ENCODE measurements around the gene PTH1R. TPM values are rescaled to one million over a fixed set of nuclear protein-coding genes. Genes with fewer than 3 reads are reported as not detected.

Gene PTH1R
- total RNA-seq, 2 donors from 2014 or later = 0.69 to 4.8 TPM

- no peak overlapping the region for H3K4me3 Mint-ChIP-seq
- peaks cover 65% of the 10 kb centered on the region for H3K4me1 Mint-ChIP-seq
- no peak overlapping the region for H3K27ac Mint-ChIP-seq
- no peak for DNase-seq
- no peaks in the 10 kb centered on the region for H3K9me3 ChIP-seq (ENCODE audit: control insufficient read depth, low read length)
- H3K4me3 ChIP-seq (ENCODE audit: low read length) = no peak overlapping the region
- WGBS, 2 experiments (ENCODE audit: insufficient coverage in 1 of 2, insufficient read length in 1 of 2) = 94 to 100% methylated on average over 3 to 6 of the region's 7 CpGs
- no peaks in the 10 kb centered on the region for H3K9me3 Mint-ChIP-seq
- H3K4me1 ChIP-seq (ENCODE audit: control insufficient read depth, insufficient read depth, low read length) = peaks cover 40% of the 10 kb centered on the region
- no peak for TF ChIP-seq CTCF (conservative IDR thresholded peaks at IDR 0.05)
- H3K27ac ChIP-seq (ENCODE audit: low read depth, low read length) = no peak overlapping the region
- H3K36me3 ChIP-seq (ENCODE audit: control insufficient read depth, insufficient read depth, low read length) = peaks cover 32% of the 10 kb centered on the region
- no peak overlapping the region for H3K9ac ChIP-seq (ENCODE audit: extremely low read depth, low read length, poor library complexity, severe bottlenecking)
- H3K36me3 Mint-ChIP-seq (ENCODE audit: low read depth) = peaks cover 19% of the 10 kb centered on the region
- no peaks in the 10 kb centered on the region for H3K27me3 ChIP-seq (ENCODE audit: control insufficient read depth, insufficient read depth, low read length, poor library complexity, severe bottlenecking)
- H3K27me3 Mint-ChIP-seq (ENCODE audit: insufficient read depth) = no peaks in the 10 kb centered on the region
These were observed 73.2 kb downstream of the PTH1R start for GRCh38 chr3:46950650-46951241.

- Histone ChIP-seq H3K27ac (ENCODE audit: low read depth, low read length) (peak overlapping the region; percentile 9), H3K4me1 (ENCODE audit: control insufficient read depth, insufficient read depth, low read length) (peaks cover 33% of the 10 kb centered on the region), H3K9ac (ENCODE audit: extremely low read depth, low read length, poor library complexity, severe bottlenecking) (no peak overlapping the region), H3K4me3 (ENCODE audit: low read length) (no peak overlapping the region), H3K36me3 (ENCODE audit: control insufficient read depth, insufficient read depth, low read length) (peaks cover 14% of the 10 kb centered on the region), H3K9me3 (ENCODE audit: control insufficient read depth, low read length) (no peaks in the 10 kb centered on the region), H3K27me3 (ENCODE audit: control insufficient read depth, insufficient read depth, low read length, poor library complexity, severe bottlenecking) (no peaks in the 10 kb centered on the region)
- Mint-ChIP-seq H3K4me1 (peaks cover 57% of the 10 kb centered on the region), H3K27ac (no peak overlapping the region), H3K9me3 (no peaks in the 10 kb centered on the region), H3K36me3 (ENCODE audit: low read depth) (peaks cover 8% of the 10 kb centered on the region), H3K27me3 (ENCODE audit: insufficient read depth) (no peaks in the 10 kb centered on the region), H3K4me3 (no peak overlapping the region)
- TF ChIP-seq CTCF (conservative IDR thresholded peaks at IDR 0.05) = no peak
- WGBS, 2 experiments (ENCODE audit: insufficient coverage in 1 of 2, insufficient read length in 1 of 2) = 94% methylated on average over 2 of the region's 2 CpGs
- DNase-seq = no peak
These were observed 75.3 kb downstream of the PTH1R start for GRCh38 chr3:46952813-46953212.

Other genes with a start within 250 kb of the PTH1R start
- 10 to 100 TPM in 1 of 2 donors, 1 to 10 TPM in 1; 8.9 to 20.8 TPM for gene ALS2CL, start 184.0 kb upstream of the PTH1R start, total RNA-seq
- gene TMIE, start 176.3 kb upstream of the PTH1R start, total RNA-seq = 1 to 10 TPM; 1.0 to 1.1 TPM
- 1 to 10 TPM; 1.2 to 4.4 TPM for gene PRSS50, start 159.9 kb upstream of the PTH1R start, total RNA-seq
- gene MYL3, start 14.3 kb upstream of the PTH1R start, total RNA-seq = 1 to 10 TPM; 1.6 to 2.3 TPM
- 10 to 100 TPM; 46.7 to 47.8 TPM for gene CCDC12, start 99.0 kb downstream of the PTH1R start, total RNA-seq
- 10 to 100 TPM; 59.2 to 64.0 TPM for gene NBEAL2, start 101.9 kb downstream of the PTH1R start, total RNA-seq